Measurements from ENCODE around the gene KCMF1. TPM values are rescaled to one million over a fixed set of nuclear protein-coding genes. Genes with fewer than 3 reads are reported as not detected.

The KCMF1 gene
- total and polyA plus RNA-seq, 2 of the 13 experiments (the other 11 are each of a cell fraction or from before 2014, with no cell fraction given), result 62.1 to 116 TPM

- TF ChIP-seq, protein P1, sequence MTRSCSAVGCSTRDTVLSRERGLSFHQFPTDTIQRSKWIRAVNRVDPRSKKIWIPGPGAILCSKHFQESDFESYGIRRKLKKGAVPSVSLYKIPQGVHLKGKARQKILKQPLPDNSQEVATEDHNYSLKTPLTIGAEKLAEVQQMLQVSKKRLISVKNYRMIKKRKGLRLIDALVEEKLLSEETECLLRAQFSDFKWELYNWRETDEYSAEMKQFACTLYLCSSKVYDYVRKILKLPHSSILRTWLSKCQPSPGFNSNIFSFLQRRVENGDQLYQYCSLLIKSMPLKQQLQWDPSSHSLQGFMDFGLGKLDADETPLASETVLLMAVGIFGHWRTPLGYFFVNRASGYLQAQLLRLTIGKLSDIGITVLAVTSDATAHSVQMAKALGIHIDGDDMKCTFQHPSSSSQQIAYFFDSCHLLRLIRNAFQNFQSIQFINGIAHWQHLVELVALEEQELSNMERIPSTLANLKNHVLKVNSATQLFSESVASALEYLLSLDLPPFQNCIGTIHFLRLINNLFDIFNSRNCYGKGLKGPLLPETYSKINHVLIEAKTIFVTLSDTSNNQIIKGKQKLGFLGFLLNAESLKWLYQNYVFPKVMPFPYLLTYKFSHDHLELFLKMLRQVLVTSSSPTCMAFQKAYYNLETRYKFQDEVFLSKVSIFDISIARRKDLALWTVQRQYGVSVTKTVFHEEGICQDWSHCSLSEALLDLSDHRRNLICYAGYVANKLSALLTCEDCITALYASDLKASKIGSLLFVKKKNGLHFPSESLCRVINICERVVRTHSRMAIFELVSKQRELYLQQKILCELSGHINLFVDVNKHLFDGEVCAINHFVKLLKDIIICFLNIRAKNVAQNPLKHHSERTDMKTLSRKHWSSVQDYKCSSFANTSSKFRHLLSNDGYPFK (CRISPR knock-in tag; IDR thresholded peaks at IDR 0.05; ENCODE audit: borderline replicate concordance), result peak; percentile 82
- TF ChIP-seq ZNF556 (CRISPR knock-in tag; IDR thresholded peaks at IDR 0.05; ENCODE audit: borderline replicate concordance) (peak; percentile 99), SSRP1 (CRISPR knock-in tag; IDR thresholded peaks at IDR 0.05) (peak; percentile 96), HOXA3 (CRISPR knock-in tag; IDR thresholded peaks at IDR 0.05) (peak; percentile 95), PAXIP1 (CRISPR knock-in tag; conservative IDR thresholded peaks at IDR 0.05) (peak; percentile 78), ZNF83 (CRISPR knock-in tag; IDR thresholded peaks at IDR 0.05; ENCODE audit: borderline replicate concordance) (peak; percentile 77; the same call in 1 of the 2 replicates), CSRNP1 (CRISPR knock-in tag; IDR thresholded peaks at IDR 0.05) (peak; percentile 71; the same call in 1 of the 2 replicates), ATAD3A (CRISPR knock-in tag; IDR thresholded peaks at IDR 0.05) (no peak), TIGD3 (CRISPR knock-in tag; IDR thresholded peaks at IDR 0.05; ENCODE audit: borderline replicate concordance) (0 out of 2 replicates have a peak, but pooled peaks have one; percentile 37), ZBTB7B (CRISPR knock-in tag; IDR thresholded peaks at IDR 0.05) (peak; percentile 91), BCL6 (CRISPR knock-in tag; IDR thresholded peaks at IDR 0.05) (peak; percentile 75), ZNF850 (CRISPR knock-in tag; conservative IDR thresholded peaks at IDR 0.05) (no peak), HDAC2 (CRISPR knock-in tag; IDR thresholded peaks at IDR 0.05) (peak; percentile 88), REL (CRISPR knock-in tag; conservative IDR thresholded peaks at IDR 0.05) (no peak), HOMEZ (CRISPR knock-in tag; IDR thresholded peaks at IDR 0.05; ENCODE audit: low read depth) (peak; percentile 75; the same call in 1 of the 2 replicates)
- TF ChIP-seq, protein P2, sequence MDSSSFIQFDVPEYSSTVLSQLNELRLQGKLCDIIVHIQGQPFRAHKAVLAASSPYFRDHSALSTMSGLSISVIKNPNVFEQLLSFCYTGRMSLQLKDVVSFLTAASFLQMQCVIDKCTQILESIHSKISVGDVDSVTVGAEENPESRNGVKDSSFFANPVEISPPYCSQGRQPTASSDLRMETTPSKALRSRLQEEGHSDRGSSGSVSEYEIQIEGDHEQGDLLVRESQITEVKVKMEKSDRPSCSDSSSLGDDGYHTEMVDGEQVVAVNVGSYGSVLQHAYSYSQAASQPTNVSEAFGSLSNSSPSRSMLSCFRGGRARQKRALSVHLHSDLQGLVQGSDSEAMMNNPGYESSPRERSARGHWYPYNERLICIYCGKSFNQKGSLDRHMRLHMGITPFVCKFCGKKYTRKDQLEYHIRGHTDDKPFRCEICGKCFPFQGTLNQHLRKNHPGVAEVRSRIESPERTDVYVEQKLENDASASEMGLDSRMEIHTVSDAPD (CRISPR knock-in tag; IDR thresholded peaks at IDR 0.05), result no peak; the same call in 1 of the 2 replicates
These were observed 45.1 kb upstream of the KCMF1 start (continued) for GRCh38 chr2:84925724-84926376.
